Psoas muscle (tissue), 8 donors: ENCODE measurements around the gene POLR2J3. TPM values are rescaled to one million over a fixed set of nuclear protein-coding genes. Genes with fewer than 3 reads are reported as not detected.
"Not testable (repeated sequence)": the region's sequence is repeated elsewhere in the genome, so short reads cannot be mapped to it uniquely, and the experiment has no call there.

Source experiments
- ATAC-seq, 4 donors: fragments of 200-7000 bp; cut with Tn5 transposase; one replicate each; pipeline ENCODE4 v1.9.1; 2020; ENCODE audit warnings: moderate library complexity in 3 of 4, mild to moderate bottlenecking in 2 of 4
- DNase-seq, 2 donors: peaks; one replicate each; pipeline ENCODE4 v3.0.0-alpha.2; 2020
- H3K27ac ChIP-seq: fragments of 200-600 bp; one replicate; pipeline ENCODE4 v1.8.0; 2022
- H3K27me3 ChIP-seq, 3 donors: fragments of 200-600 bp in 1 of 3; one replicate each; pipeline versions ENCODE4 v1.6.1 to v1.8.0; 2013 to 2022; ENCODE audit warnings: low read length in 2 of 3, mild to moderate bottlenecking in 2 of 3, moderate library complexity in 1 of 3; ENCODE audit not compliant: insufficient read depth in 3 of 3
- H3K36me3 ChIP-seq, 2 donors: fragments of 200-600 bp in 1 of 2; one replicate each; pipeline versions ENCODE4 v1.6.1 to v1.8.0; 2013 to 2022; ENCODE audit warnings: low read depth in 1 of 2, mild to moderate bottlenecking in 1 of 2, moderate library complexity in 1 of 2; ENCODE audit not compliant: insufficient read depth in 1 of 2
- H3K4me1 ChIP-seq: fragments of 200-600 bp; one replicate; pipeline ENCODE4 v1.8.0; 2022
- H3K4me3 ChIP-seq: fragments of 200-600 bp; one replicate; pipeline ENCODE4 v1.8.0; 2022; ENCODE audit warnings: mild to moderate bottlenecking
- H3K9me3 ChIP-seq: fragments of 200-600 bp; one replicate; pipeline ENCODE4 v1.8.0; 2022
- WGBS, 3 donors: extraction: QIAGEN DNeasy Blood & Tissue Kit; methylation state at CpG; one replicate each; pipeline versions ENCODE4 v1.1.6 to v1.1.7; 2013; 5-methylcytosine and 5-hydroxymethylcytosine counted together
- intact Hi-C, 2 donors: fragments of 100-400 bp; cut with DNase I; formaldehyde crosslinking; loops; one replicate each; pipeline versions ENCODE4 v1.11.0 to v1.14.2; 2022
- polyA plus RNA-seq, 3 donors: library from polyadenylated mRNA; stranded (reverse); fragments of 200-250 nt; gene quantifications; one replicate each; pipeline ENCODE4 v1.2.3, GENCODE V29; 2013
- total RNA-seq, 4 donors: library from RNA; stranded (reverse); fragmentation: NEBNext Ultra II Directional in 2 of 4; extraction: Animal tissue kit (Norgen Biotek cat#: 25700) in 2 of 4; gene quantifications; one replicate each; pipeline versions ENCODE4 v1.2.1 to v1.2.4, GENCODE V29; 2021 to 2023
- donor health status: healthy with polysubstance abuse.
- donor health status: DM: no; HTN: no; CAD: no; lungs with moderate emphysema.
- donor health status: Bipolar disorder and iron deficiency.
- donor health status: healthy.
- donor health status: DM: yes; HTN: yes; CAD: no.
- donor health status: DM: no; HTN: no; CAD: no.
- donor health status: DM: no; HTN: no; CAD: no.
- donor health status: DM: yes; HTN: yes; CAD: no.

POLR2J3 gene
- total and polyA plus RNA-seq, 7 donors, result 9.3 to 85.3 (median 14.6) TPM

- intact Hi-C loops, ATAC-seq, H3K27ac ChIP-seq: not testable (repeated sequence)
These were observed 38.1 kb upstream of the POLR2J3 start for GRCh38 chr7:102610441-102610840.

GRCh38 chr7:102609734-102610133 is 37.4 kb upstream of the POLR2J3 start:
- H3K9me3 ChIP-seq, H3K4me3 ChIP-seq, DNase-seq, H3K27me3 ChIP-seq, H3K4me1 ChIP-seq, ATAC-seq, H3K36me3 ChIP-seq, intact Hi-C loops, H3K27ac ChIP-seq: not testable (repeated sequence)
- 23 to 24% methylated on average over 4 to 5 of the region's 10 CpGs; no CpG with 5 or more reads in 1 of the 3 donors for whole genome bisulfite sequencing, 3 donors

More at GRCh38 chr7:102610441-102610840, 38.1 kb upstream of the POLR2J3 start:
- H3K9me3 ChIP-seq, H3K36me3 ChIP-seq, H3K4me1 ChIP-seq, H3K27me3 ChIP-seq: not testable (repeated sequence)
- H3K4me3 ChIP-seq, result peak overlapping the region; percentile 30
- peak in 1 of 2 donors; percentile 40 for DNase-seq
- no CpG with 5 or more reads among the region's 7 CpGs for WGBS, 3 donors

- H3K9me3 ChIP-seq, DNase-seq, H3K27ac ChIP-seq, H3K4me1 ChIP-seq, intact Hi-C loops, H3K4me3 ChIP-seq, H3K27me3 ChIP-seq, H3K36me3 ChIP-seq: not testable (repeated sequence)
- ATAC-seq, result peak; percentile 44 to 62 (median 50)
- no CpG with 5 or more reads among the region's 5 CpGs for WGBS, 3 donors
These were observed 34.5 kb upstream of the POLR2J3 start for GRCh38 chr7:102606848-102607247.

- H3K36me3 ChIP-seq, H3K9me3 ChIP-seq, DNase-seq, H3K4me3 ChIP-seq, intact Hi-C loops, H3K27ac ChIP-seq, H3K4me1 ChIP-seq, H3K27me3 ChIP-seq: not testable (repeated sequence)
- peak; percentile 76 to 79 (median 78) for ATAC-seq
- WGBS, 3 donors, result 26% methylated on average over 5 of the region's 19 CpGs; no CpG with 5 or more reads in 2 of the 3 donors
These were observed 32.2 kb upstream of the POLR2J3 start for GRCh38 chr7:102604431-102605145.

GRCh38 chr7:102602317-102602716 is 29.9 kb upstream of the POLR2J3 start:
- peak; percentile 61 to 71 (median 71) for ATAC-seq

GRCh38 chr7:102599699-102600098 is 27.3 kb upstream of the POLR2J3 start:
- H3K9me3 ChIP-seq, intact Hi-C loops, H3K27me3 ChIP-seq, DNase-seq, H3K4me3 ChIP-seq, H3K4me1 ChIP-seq, H3K27ac ChIP-seq, H3K36me3 ChIP-seq: not testable (repeated sequence)
- WGBS, 3 donors, result no CpG with 5 or more reads among the region's 9 CpGs
- ATAC-seq, result peak; percentile 27 to 52 (median 42)

More at GRCh38 chr7:102602317-102602716, 29.9 kb upstream of the POLR2J3 start:
- intact Hi-C loops, H3K4me1 ChIP-seq, H3K27me3 ChIP-seq, DNase-seq, H3K4me3 ChIP-seq, H3K9me3 ChIP-seq, H3K36me3 ChIP-seq, H3K27ac ChIP-seq: not testable (repeated sequence)
- WGBS, 3 donors, result no CpG with 5 or more reads among the region's 12 CpGs

GRCh38 chr7:102596036-102596435 is 23.7 kb upstream of the POLR2J3 start:
- intact Hi-C loops, H3K36me3 ChIP-seq, H3K27me3 ChIP-seq, H3K27ac ChIP-seq, DNase-seq, ATAC-seq, H3K4me1 ChIP-seq, H3K9me3 ChIP-seq, H3K4me3 ChIP-seq: not testable (repeated sequence)
- WGBS, 3 donors, result 39 to 75% (median 42%) methylated on average over 4 of the region's 10 CpGs

- H3K9me3 ChIP-seq, H3K4me3 ChIP-seq, intact Hi-C loops, H3K36me3 ChIP-seq, DNase-seq, H3K27me3 ChIP-seq, H3K27ac ChIP-seq, H3K4me1 ChIP-seq: not testable (repeated sequence)
- whole genome bisulfite sequencing, 3 donors, result no CpG with 5 or more reads among the region's 68 CpGs
- ATAC-seq, result peak in 1 of 4 donors; percentile 6
These were observed 21.4 kb upstream of the POLR2J3 start for GRCh38 chr7:102593637-102594334.

- WGBS, 3 donors, result 15 to 25% (median 22%) methylated on average over 6 of the region's 26 CpGs
- ATAC-seq, result peak; percentile 86 to 90 (median 87)
- intact Hi-C loops, H3K27ac ChIP-seq, H3K9me3 ChIP-seq, H3K4me1 ChIP-seq, H3K36me3 ChIP-seq, H3K4me3 ChIP-seq, H3K27me3 ChIP-seq: not testable (repeated sequence)
- DNase-seq, result peak; percentile 70 to 82
These were observed 20.2 kb upstream of the POLR2J3 start for GRCh38 chr7:102592477-102593019.

- WGBS, 3 donors, result no CpG with 5 or more reads among the region's 9 CpGs
- H3K4me3 ChIP-seq, H3K9me3 ChIP-seq, H3K27me3 ChIP-seq, DNase-seq, H3K27ac ChIP-seq, H3K36me3 ChIP-seq, intact Hi-C loops, H3K4me1 ChIP-seq: not testable (repeated sequence)
- peak; percentile 9 to 57 (median 54) for ATAC-seq
These were observed 17.5 kb upstream of the POLR2J3 start for GRCh38 chr7:102589857-102590256.

- H3K36me3 ChIP-seq, DNase-seq, intact Hi-C loops, ATAC-seq, H3K27me3 ChIP-seq, H3K9me3 ChIP-seq, H3K4me3 ChIP-seq, H3K27ac ChIP-seq, H3K4me1 ChIP-seq: not testable (repeated sequence)
- WGBS, 3 donors, result no CpG with 5 or more reads among the region's 5 CpGs
These were observed 11.1 kb upstream of the POLR2J3 start for GRCh38 chr7:102583495-102583894.
